SK-N-SH treated with all-trans-retinoic acid at 6 μM for 48 hours (cell line): Measurements from ENCODE around the gene GJC2.

Experiments used
- ATAC-seq: fragments of 200-7000 bp; cut with Tn5 transposase; 3 replicates; pipeline ENCODE4 v1.9.1; 2020; ENCODE audit warnings: mild to moderate bottlenecking, moderate library complexity
- ARNTL ChIP-seq: fragments of 450-650 bp; formaldehyde crosslinking; IDR thresholded peaks from 2 replicates; pipeline ENCODE4 v1.5.0; 2020; ENCODE audit warnings: low read depth, mild to moderate bottlenecking, moderate library complexity, borderline replicate concordance
- CREB5 ChIP-seq: fragments of 250-450 bp; sonication (Bioruptor Pico); IDR thresholded peaks from 2 replicates; pipeline ENCODE4 v1.5.1; 2020; ENCODE audit warnings: low read depth, mild to moderate bottlenecking, moderate library complexity
- CSDC2 ChIP-seq: fragments of 250-450 bp; sonication (Bioruptor Pico); IDR thresholded peaks from 2 replicates; pipeline ENCODE4 v1.5.0; 2020; ENCODE audit warnings: mild to moderate bottlenecking, moderate library complexity
- CSRNP3 ChIP-seq: fragments of 250-450 bp; sonication (Bioruptor Pico); IDR thresholded peaks from 2 replicates; pipeline ENCODE4 v1.5.1; 2021; ENCODE audit warnings: mild to moderate bottlenecking, moderate library complexity
- ESRRG ChIP-seq: fragments of 250-450 bp; sonication (Bioruptor Pico); IDR thresholded peaks from 2 replicates; pipeline ENCODE4 v1.6.1; 2021; ENCODE audit warnings: mild to moderate bottlenecking
- GLIS3 ChIP-seq: fragments of 250-450 bp; sonication (Bioruptor Pico); IDR thresholded peaks from 2 replicates; pipeline ENCODE4 v1.5.0; 2020; ENCODE audit warnings: mild to moderate bottlenecking, moderate library complexity
- ISL1 ChIP-seq: fragments of 250-450 bp; sonication (Bioruptor Pico); IDR thresholded peaks from 2 replicates; pipeline ENCODE4 v2.1.2; 2022; ENCODE audit warnings: mild to moderate bottlenecking, moderate library complexity
- OSR1 ChIP-seq: fragments of 250-450 bp; sonication (Bioruptor Pico); IDR thresholded peaks from 2 replicates; pipeline ENCODE4 v1.8.0; 2022; ENCODE audit warnings: moderate library complexity, mild to moderate bottlenecking, inconsistent platforms
- PATZ1 ChIP-seq: fragments of 250-450 bp; sonication (Bioruptor Pico); IDR thresholded peaks from 2 replicates; pipeline ENCODE4 v1.8.0; 2020; ENCODE audit warnings: mild to moderate bottlenecking, moderate library complexity, borderline replicate concordance
- POU6F1 ChIP-seq: fragments of 250-450 bp; sonication (Bioruptor Pico); IDR thresholded peaks from 2 replicates; pipeline ENCODE4 v1.8.0; 2021; ENCODE audit warnings: low read depth, mild to moderate bottlenecking, moderate library complexity, borderline replicate concordance
- PPARA ChIP-seq: fragments of 250-450 bp; sonication (Bioruptor Pico); IDR thresholded peaks from 2 replicates; pipeline ENCODE4 v1.5.0; 2020; ENCODE audit warnings: mild to moderate bottlenecking, borderline replicate concordance
- RARB ChIP-seq: fragments of 250-450 bp; sonication (Bioruptor Pico); IDR thresholded peaks from 2 replicates; pipeline ENCODE4 v1.8.0; 2021; ENCODE audit warnings: mild to moderate bottlenecking, moderate library complexity
- SNAI2 ChIP-seq: fragments of 250-450 bp; sonication (Bioruptor Pico); IDR thresholded peaks from 2 replicates; pipeline ENCODE4 v1.5.0; 2020; ENCODE audit warnings: mild to moderate bottlenecking, moderate library complexity
- TCF4 ChIP-seq: fragments of 250-450 bp; sonication (Bioruptor Pico); IDR thresholded peaks from 2 replicates; pipeline ENCODE4 v1.8.0; 2021; ENCODE audit warnings: mild to moderate bottlenecking, moderate library complexity, borderline replicate concordance
- TOX ChIP-seq: fragments of 250-450 bp; sonication (Bioruptor Pico); IDR thresholded peaks from 2 replicates; pipeline ENCODE4 v1.8.0; 2021; ENCODE audit warnings: mild to moderate bottlenecking, moderate library complexity, borderline replicate concordance
- ZC3H10 ChIP-seq: fragments of 250-450 bp; sonication (Bioruptor Pico); IDR thresholded peaks from 2 replicates; pipeline ENCODE4 v1.5.1; 2021; ENCODE audit warnings: mild to moderate bottlenecking, moderate library complexity
- ZFP3 ChIP-seq: fragments of 250-450 bp; sonication (Bioruptor Pico); IDR thresholded peaks from 2 replicates; pipeline ENCODE4 v1.5.0; 2020; ENCODE audit warnings: mild to moderate bottlenecking, moderate library complexity
- ZFP30 ChIP-seq: fragments of 450-650 bp; formaldehyde crosslinking; IDR thresholded peaks from 2 replicates; pipeline ENCODE4 v1.5.0; 2022; ENCODE audit warnings: mild to moderate bottlenecking, moderate library complexity
- ZNF565 ChIP-seq: fragments of 450-650 bp; formaldehyde crosslinking; conservative IDR thresholded peaks from 2 replicates; pipeline ENCODE4 v1.5.0; 2020; ENCODE audit warnings: low read depth, mild to moderate bottlenecking, moderate library complexity
- ZNF70 ChIP-seq: fragments of 450-650 bp; formaldehyde crosslinking; IDR thresholded peaks from 2 replicates; pipeline ENCODE4 v1.5.0; 2020; ENCODE audit warnings: mild to moderate bottlenecking, moderate library complexity
- ZNF8 ChIP-seq: fragments of 450-650 bp; formaldehyde crosslinking; IDR thresholded peaks from 2 replicates; pipeline ENCODE4 v1.5.0; 2020; ENCODE audit warnings: mild to moderate bottlenecking, moderate library complexity

Gene GJC2

GRCh38 chr1:228123505-228123904, 26.2 kb upstream of the GJC2 start:
- no peak for TF ChIP-seq RARB
- no peak for TF ChIP-seq ZNF70
- no peak for TF ChIP-seq ZFP3 (CRISPR knock-in tag)
- no peak for TF ChIP-seq PATZ1
- no peak for TF ChIP-seq ESRRG (CRISPR knock-in tag)
- no peak for TF ChIP-seq ISL1
- no peak for TF ChIP-seq TCF4 (CRISPR knock-in tag)
- no peak for TF ChIP-seq CSDC2 (CRISPR knock-in tag)
- TF ChIP-seq ZFP30 (CRISPR knock-in tag), result no peak
- no peak for TF ChIP-seq GLIS3 (CRISPR knock-in tag)
- no peak for TF ChIP-seq TOX (CRISPR knock-in tag)
- TF ChIP-seq, all 23 proteins: peak for 0
- ATAC-seq, result no peak

GRCh38 chr1:228125185-228125584, 24.5 kb upstream of the GJC2 start:
- ATAC-seq, result no peak
- TF ChIP-seq ZFP3 (CRISPR knock-in tag) (no peak), OSR1 (CRISPR knock-in tag) (no peak), POU6F1 (CRISPR knock-in tag) (no peak), TOX (CRISPR knock-in tag) (no peak), ISL1 (no peak), ZC3H10 (CRISPR knock-in tag) (no peak)

- ATAC-seq, result no peak
- TF ChIP-seq ZNF8 (no peak), ZFP30 (CRISPR knock-in tag) (no peak), RARB (no peak), ISL1 (no peak), TCF4 (CRISPR knock-in tag) (no peak), ESRRG (CRISPR knock-in tag) (no peak), ZNF565 (CRISPR knock-in tag) (no peak), PPARA (no peak)
Measured at GRCh38 chr1:228131766-228132165, 18.0 kb upstream of the GJC2 start.

- TF ChIP-seq POU6F1 (CRISPR knock-in tag), result no peak
- no peak for TF ChIP-seq CREB5 (CRISPR knock-in tag)
- no peak for TF ChIP-seq SNAI2 (CRISPR knock-in tag)
- TF ChIP-seq RARB, result no peak
- TF ChIP-seq ZNF565 (CRISPR knock-in tag), result no peak
- no peak for TF ChIP-seq CSRNP3 (CRISPR knock-in tag)
- TF ChIP-seq ZFP3 (CRISPR knock-in tag), result no peak
- TF ChIP-seq OSR1 (CRISPR knock-in tag), result no peak
- TF ChIP-seq ARNTL (CRISPR knock-in tag), result no peak
- TF ChIP-seq CSDC2 (CRISPR knock-in tag), result no peak
- ATAC-seq, result no peak
Measured at GRCh38 chr1:228134591-228134990, 15.1 kb upstream of the GJC2 start.
